A549 (cell line): Measurements from ENCODE around the gene ALDH3B2.

Experiments used
- CEBPB ChIP-seq, 2 experiments: fragments of >200 bp in 1 of 2; sonication (Bioruptor Twin) in 1 of 2; formaldehyde crosslinking in 1 of 2; IDR thresholded peaks; 2 replicates each; pipeline ENCODE4 v1.6.1; 2012 to 2016
- CHD2 ChIP-seq: fragments of 150-350 bp; IDR thresholded peaks from 2 replicates; pipeline ENCODE4 v1.6.1; 2014; ENCODE audit warnings: low read length; ENCODE audit not compliant: partially characterized antibody
- HEYL ChIP-seq: fragments of 250-450 bp; sonication (Bioruptor Pico); IDR thresholded peaks from 2 replicates; pipeline ENCODE4 v1.8.0; 2021; ENCODE audit warnings: mild to moderate bottlenecking, moderate library complexity
- NPAS2 ChIP-seq: fragments of 250-450 bp; sonication (Bioruptor Pico); IDR thresholded peaks from 2 replicates; pipeline ENCODE4 v1.8.0; 2022; ENCODE audit warnings: mild to moderate bottlenecking, moderate library complexity, borderline replicate concordance
- POLR2A ChIP-seq: IDR thresholded peaks from 2 replicates; pipeline ENCODE4 v1.6.1; 2012; ENCODE audit warnings: mild to moderate bottlenecking, low read length
- RFX5 ChIP-seq: fragments of 450-650 bp; IDR thresholded peaks from 2 replicates; pipeline ENCODE4 v1.7.1; 2014; ENCODE audit warnings: antibody characterized with exemption, mild to moderate bottlenecking, moderate library complexity
- SMC3 ChIP-seq: fragments of >200 bp; sonication (Bioruptor Twin); formaldehyde crosslinking; IDR thresholded peaks from 3 replicates; pipeline ENCODE4 v1.6.1; 2018; ENCODE audit warnings: inconsistent platforms
- ZSCAN20 ChIP-seq: fragments of 250-450 bp; sonication (Bioruptor Pico); IDR thresholded peaks from 2 replicates; pipeline ENCODE4 v1.8.0; 2022; ENCODE audit warnings: mild to moderate bottlenecking, moderate library complexity
- TF ChIP-seq, protein P1 (sequence below): fragments of >200 bp; sonication (Bioruptor Twin); formaldehyde crosslinking; IDR thresholded peaks from 3 replicates; pipeline ENCODE4 v1.5.1; 2016
- TF ChIP-seq, protein P2 (sequence below): fragments of 450-650 bp; IDR thresholded peaks from 2 replicates; pipeline ENCODE4 v1.6.1; 2014; ENCODE audit warnings: antibody characterized with exemption

DNA sequence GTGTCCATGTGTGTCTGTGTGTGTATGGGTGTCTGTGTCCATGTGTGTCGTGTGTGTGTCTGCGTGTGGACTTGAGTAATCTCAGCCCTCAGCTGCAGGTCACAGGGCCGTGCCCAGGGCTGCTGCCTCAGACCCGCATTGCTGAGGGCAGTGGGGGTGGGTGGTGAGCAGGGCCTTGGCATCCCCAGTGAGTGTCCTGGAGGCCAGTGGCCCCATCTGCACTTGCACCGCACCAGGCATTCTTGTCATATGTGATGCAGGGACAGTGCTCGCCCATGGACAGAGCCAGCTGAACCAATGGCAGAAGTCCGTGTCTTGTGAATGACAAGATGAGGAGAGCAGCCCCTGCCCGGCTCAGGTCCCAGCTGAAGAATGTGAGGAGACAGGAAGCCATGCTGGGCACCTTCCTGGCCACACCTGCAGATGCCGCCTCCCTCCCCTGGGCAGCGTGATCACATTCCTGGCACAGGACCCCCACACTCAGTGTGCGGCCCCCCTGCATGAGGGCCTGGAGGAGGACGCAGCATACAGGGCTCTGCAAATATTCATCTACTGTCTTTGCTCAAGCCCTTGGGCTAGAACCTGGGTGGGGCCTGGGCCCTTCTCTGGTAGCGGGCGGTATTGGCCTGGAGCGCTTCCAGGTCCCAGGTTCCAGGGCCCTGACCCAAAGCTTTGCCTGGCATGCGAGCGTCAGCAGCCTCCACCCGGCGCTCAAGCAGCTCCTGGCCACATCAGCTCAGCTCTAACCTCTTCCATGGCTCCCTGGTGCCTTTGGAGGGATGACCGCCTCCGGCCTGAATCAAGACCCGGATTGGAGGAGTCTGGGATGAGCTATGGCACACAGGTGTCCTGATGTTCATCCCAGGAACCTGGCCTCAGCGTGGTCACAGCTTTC lies 3.9 kb downstream of the ALDH3B2 start:
- TF ChIP-seq, protein P1, sequence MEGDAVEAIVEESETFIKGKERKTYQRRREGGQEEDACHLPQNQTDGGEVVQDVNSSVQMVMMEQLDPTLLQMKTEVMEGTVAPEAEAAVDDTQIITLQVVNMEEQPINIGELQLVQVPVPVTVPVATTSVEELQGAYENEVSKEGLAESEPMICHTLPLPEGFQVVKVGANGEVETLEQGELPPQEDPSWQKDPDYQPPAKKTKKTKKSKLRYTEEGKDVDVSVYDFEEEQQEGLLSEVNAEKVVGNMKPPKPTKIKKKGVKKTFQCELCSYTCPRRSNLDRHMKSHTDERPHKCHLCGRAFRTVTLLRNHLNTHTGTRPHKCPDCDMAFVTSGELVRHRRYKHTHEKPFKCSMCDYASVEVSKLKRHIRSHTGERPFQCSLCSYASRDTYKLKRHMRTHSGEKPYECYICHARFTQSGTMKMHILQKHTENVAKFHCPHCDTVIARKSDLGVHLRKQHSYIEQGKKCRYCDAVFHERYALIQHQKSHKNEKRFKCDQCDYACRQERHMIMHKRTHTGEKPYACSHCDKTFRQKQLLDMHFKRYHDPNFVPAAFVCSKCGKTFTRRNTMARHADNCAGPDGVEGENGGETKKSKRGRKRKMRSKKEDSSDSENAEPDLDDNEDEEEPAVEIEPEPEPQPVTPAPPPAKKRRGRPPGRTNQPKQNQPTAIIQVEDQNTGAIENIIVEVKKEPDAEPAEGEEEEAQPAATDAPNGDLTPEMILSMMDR: no peak
- TF ChIP-seq CHD2 (no peak), CEBPB (IDR thresholded peaks at IDR 0.05) (no peak), POLR2A (no peak), NPAS2 (CRISPR knock-in tag) (no peak), RFX5 (no peak), SMC3 (no peak), HEYL (no peak), ZSCAN20 (CRISPR knock-in tag) (no peak)
- TF ChIP-seq, protein P2, sequence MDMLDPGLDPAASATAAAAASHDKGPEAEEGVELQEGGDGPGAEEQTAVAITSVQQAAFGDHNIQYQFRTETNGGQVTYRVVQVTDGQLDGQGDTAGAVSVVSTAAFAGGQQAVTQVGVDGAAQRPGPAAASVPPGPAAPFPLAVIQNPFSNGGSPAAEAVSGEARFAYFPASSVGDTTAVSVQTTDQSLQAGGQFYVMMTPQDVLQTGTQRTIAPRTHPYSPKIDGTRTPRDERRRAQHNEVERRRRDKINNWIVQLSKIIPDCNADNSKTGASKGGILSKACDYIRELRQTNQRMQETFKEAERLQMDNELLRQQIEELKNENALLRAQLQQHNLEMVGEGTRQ: no peak
